Measurements from ENCODE around the gene RAD52.

RAD52 gene

DNA sequence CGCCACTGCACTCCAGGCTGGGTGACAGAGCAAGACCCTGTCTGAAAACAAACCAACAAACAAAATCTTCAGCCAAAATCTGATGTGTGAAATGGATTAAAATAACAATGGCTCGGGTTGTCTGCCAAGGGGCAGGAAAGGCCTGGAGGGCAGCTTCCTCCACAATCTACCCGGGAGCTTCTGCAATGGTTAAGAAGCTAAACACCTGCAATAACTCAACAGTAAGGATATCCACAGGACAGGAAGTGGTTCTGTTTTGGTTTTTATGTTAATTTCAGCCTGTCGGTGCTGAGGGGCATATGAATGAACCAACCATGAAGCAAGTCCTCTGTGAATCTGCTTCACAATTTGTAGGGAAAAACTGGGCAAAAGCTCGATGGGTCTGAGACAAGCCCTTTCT lies 34.4 kb downstream of the RAD52 start:
- no peak for DNase-seq (ENCODE audit: low read depth in 3 of 3, low spot score in 1 of 3)

DNA sequence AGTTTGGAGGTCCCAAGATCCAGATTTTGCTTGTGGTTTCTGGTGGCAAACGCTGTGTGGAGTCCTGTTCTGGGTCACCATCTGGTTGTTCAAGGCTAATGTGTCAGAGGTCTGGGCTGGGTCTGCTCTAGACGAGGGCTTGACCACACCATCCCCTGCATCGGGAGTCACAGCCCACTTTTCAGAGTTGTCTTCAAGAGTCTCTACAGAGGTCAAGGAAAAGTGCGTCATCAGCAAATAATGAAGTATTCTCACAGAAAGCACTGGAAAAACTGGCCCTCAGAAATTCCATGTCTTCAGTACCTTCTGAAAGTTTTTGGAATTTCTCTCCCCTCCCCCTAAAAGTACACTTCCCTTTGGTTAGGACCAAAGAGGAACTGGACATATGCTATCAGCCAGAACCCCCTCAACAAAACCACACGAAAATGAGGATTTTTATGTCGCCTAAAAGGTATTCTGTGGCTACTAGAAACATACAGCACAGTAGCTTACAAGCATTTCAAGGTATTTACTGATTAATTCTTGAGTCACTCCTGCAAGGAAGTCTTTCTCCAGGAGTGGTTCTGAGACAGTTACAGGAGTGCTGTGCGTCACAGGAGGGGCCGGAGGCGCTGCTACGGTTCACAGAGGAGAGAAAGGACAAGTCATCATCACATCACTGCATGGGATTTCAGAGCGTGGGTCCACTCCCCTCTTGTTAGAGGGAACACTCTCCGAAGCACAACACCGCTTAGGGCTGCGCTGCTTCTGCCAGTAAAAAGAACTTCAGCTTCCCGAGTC lies 35.4 kb downstream of the RAD52 start:
- DNase-seq (ENCODE audit: low read depth in 3 of 3, low spot score in 1 of 3): no peak

DNA sequence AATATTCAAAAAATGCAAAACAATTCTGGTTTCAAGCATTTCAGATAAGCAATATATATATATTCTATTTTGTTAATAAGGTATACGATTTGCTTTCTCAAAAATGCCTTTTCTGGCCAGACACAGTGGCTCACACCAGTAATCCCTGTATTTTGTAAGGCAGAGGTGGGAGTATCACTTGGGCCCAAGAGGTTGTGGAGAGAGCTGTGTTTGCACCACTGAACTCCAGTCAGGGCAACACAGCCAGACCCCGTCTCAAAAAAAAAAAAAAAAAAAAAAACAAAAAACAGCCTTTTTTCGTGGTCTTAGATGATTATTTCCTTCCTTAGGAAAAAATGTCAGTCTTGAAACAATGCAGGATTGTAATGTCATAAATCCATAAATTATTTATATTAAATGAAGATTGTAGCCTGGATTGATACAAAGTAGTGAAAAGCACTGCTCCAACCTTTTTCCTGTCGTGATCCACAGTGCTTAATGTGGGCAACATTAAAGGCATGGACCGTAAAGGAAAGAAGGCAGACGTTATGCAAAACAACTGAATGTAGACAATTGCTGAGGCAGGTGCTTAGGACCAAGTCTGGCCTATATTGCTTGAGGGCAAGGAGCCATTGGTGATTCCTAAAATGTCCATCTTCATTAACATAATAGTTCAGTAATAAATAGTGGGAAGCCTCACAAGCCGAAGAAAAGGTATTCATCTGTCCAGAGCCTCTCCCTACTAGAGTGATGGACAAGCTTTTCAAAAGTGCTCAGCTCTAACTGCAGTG lies 36.8 kb downstream of the RAD52 start:
- DNase-seq (ENCODE audit: low read depth in 3 of 3, low spot score in 1 of 3): no peak

DNA sequence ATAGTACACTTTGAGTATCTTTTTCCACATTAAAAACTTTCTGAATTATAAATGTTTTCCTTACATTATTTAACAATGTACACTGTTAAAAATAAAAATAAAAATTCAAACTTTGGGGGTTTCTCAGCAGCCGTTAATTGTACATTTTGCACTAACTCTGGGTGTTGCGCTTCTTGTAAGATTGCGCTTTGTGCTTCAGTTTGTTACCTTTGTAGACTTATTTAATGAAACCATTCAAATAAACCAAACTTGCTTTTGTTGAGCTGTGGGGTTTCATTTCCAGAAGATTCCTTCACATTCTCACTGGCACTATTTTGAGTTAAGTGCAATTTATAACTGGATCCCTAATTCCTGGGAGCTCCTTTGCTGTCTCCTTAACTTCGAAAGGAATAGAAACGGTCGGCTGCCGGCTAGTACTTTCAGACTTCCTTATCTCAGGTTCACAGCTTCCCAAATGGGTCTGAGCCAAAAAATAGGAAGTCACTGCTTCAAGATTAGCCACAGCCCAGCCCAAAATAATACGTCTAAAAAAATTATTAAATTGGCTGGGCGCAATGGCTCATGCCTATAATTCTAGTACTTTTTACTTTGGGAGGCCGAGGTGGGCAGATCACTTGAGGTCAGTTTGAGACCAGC lies 38.2 kb downstream of the RAD52 start:
- no peak for DNase-seq (ENCODE audit: low read depth in 3 of 3, low spot score in 1 of 3)

DNA sequence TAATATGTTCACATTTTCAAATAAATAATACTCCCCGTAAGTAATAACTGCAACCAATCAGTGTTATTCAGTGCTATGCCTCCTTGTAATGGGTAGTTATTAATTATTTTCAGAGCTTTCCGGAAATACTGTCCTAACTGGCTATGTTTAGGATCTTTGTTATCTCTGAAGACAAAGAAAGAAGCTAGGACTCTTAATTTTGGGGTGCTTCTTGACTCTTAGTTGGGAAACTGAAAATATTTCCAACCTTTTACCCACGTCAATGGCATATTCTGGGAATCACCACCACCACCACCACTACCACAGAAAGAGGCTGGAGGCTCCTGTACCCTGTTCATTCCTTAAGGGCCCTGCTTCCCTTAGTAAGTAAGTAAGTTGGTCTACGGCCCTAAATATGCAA lies 39.1 kb downstream of the RAD52 start:
- DNase-seq (ENCODE audit: low read depth in 3 of 3, low spot score in 1 of 3): no peak

DNA sequence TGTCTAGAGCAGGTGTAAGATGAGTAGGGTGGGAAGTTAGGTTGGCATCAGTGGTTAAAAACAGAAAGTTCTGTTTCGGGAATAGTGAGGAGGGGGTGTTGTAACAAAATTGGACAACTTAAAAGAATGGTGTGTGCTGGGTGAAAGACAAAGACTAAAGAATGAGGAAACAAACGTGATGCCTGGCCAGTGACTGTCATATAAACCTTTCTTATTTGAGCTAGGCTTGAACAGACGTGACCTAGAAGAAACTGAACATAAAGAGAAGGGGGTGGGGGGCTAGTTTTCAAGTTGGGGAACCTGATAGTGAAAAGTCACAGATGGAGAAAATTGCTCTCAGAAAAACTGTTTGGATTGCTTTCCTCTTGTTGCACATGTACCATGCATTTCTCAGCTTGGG lies 39.6 kb downstream of the RAD52 start:
- no peak for DNase-seq (ENCODE audit: low read depth in 3 of 3, low spot score in 1 of 3)

DNA sequence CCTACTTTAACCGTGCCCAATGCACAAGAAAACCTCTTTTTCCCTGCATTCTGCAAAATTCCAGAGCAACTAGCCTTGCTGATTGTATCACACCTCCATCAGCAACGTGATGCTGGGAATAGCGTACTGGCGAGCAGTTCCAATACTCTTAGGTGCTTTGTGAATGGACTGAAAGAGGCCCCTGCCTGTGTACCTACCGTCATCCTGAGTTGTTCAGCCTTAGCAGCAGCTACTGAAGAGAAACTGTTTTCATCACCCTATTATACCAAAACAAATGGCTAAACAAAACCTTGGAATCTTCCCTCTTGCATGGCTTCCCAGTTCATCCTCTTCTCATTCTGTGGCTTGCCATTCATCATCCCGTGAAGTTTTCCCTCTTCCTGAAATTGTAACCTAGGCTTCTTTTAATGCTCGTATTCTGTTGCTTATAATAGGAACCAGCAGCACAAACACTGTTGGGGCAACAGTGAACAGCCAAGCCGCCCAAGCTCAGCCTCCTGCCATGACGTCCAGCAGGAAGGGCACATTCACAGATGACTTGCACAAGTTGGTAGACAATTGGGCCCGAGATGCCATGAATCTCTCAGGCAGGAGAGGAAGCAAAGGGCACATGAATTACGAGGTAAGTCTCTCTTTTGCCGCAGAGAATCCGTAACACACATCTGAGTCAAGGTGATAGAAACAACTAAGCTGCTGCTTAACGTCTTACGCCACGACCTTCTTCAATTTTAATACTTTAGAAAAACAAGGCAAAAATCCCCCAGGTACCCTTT lies 41.9 kb downstream of the RAD52 start:
- no peak for DNase-seq (ENCODE audit: low read depth in 3 of 3, low spot score in 1 of 3)

DNA sequence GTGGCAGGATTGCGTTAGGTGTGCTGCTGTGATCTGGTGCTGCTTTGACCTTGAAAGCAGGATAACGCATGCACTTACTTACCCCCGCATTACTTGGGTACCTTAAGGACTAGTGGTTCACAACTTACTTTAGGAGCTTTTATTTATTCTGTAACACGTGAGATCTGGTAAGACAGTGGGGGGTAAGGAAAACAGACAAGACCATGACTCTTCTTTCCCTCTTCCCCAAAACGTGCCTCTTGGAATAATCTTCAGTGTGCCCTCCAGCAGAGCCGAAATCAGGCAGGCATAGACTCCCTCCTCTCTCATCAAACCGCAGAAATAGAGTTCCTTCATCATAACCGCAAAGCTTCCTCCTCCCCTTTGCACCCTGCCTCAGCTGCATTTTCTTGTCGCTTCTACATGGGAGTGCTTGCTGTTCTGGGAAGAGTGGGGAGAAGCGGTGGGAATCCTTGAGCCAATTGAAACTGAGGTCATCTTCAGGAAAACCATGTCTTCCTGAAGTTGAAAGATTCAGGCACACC lies 43.4 kb downstream of the RAD52 start:
- DNase-seq (ENCODE audit: low read depth in 3 of 3, low spot score in 1 of 3): no peak

DNA sequence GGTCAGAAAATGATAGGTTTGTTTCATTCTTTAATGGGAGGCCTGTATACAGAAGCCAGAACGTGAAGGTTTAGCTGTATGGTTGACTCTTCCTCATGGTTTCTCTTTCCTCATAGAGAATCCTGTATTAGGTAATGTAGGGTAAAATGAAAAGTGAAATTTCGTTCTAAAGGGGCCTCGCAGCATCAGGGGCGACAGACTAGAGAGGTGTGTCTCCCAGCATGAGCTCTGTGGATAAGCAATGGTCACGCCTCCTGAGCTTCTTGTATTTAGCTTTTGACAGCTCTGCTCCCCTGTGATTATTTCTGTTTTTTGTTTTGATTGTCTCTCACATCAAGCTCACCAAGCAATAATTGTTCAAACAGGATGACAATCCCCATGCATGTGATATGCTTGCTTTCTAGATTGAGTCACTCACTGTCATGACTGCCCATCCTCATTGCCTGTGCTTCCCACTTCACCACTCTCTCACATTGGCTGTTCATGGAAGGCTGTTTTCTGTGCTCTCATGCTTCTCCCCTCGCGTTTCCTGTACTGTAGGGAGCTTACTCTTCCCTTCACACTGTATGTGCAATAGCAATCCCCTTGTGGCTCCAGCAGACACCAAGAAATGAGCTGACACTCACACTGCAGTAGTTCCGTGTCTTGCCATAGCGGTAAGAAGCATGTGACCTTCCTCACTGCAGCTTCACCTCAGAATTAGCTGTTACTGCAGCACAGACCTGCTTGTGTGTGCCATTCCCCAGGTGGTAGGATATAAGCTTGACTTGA lies 44.0 kb downstream of the RAD52 start:
- DNase-seq (ENCODE audit: low read depth in 3 of 3, low spot score in 1 of 3): no peak

DNA sequence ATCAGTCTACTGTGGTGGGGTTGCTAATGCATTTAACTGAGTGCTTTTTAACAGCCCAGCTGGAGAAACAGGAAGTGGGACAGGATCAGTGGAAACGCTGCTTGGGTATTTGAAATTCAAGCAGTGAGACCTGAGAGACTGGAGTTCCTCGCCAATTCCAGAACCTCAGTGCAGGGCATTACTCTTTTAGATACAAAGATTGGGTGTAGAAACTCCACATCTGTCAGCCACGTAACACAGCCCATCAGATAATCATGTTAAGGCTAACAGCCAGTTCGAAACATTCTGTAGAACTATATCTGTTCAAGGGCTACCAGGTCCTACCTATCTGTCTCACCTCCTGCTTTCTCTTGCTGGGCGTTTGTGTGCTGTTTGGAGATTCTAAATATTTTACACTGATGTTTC lies 45.5 kb downstream of the RAD52 start:
- no peak for DNase-seq (ENCODE audit: low read depth in 3 of 3, low spot score in 1 of 3)

DNA sequence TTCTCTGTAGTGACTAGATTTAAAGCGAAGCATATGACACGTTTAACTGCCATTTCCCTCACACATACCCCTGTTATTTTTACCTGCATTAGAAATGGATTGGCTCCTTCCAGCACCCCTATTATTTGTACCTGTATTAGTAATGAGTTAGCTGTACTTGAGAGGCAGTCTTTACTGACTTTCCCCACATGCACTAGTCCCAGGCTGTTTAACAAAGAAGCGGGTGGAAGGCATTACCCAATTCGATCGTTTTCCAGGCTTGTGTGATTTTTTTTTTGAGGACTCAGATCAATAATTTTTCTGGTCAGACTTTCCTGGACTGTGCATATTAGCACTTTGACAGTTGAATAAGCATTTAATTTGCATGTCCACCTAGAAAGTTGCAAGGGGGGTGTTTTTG lies 46.4 kb downstream of the RAD52 start:
- no peak for DNase-seq (ENCODE audit: low read depth in 3 of 3, low spot score in 1 of 3)

DNA sequence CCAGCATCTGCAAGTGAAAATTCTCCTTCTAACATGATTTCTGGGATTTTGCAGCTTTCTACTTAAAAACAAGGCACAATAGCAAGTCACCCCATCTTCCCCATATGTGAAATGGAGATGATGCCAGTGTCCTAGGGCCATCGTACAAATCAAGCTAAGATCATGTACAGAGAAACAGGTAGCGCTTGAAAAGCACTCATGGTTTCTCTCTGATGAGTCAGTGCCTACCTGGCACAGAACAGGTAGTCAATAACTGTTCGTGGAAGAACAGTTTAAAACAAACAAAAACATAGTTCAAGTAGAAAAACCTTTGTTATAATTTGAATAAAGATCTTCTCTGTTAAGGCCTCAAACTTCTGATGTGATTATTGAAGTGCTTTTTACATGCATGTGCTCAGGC lies 46.9 kb downstream of the RAD52 start:
- no peak for DNase-seq (ENCODE audit: low read depth in 3 of 3, low spot score in 1 of 3)

DNA sequence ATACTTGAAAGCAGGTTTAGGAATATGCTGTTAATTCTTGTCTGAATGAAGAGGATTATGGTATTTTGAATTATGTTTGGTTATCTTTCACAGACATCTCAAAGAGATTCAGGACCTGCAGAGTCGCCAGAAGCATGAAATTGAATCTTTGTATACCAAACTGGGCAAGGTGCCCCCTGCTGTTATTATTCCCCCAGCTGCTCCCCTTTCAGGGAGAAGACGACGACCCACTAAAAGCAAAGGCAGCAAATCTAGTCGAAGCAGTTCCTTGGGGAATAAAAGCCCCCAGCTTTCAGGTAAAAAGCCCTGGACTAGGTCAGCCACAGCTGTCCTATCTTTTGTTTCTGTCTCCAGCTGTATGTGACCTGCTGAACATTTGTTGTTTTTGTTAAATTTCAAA lies 52.1 kb downstream of the RAD52 start:
- DNase-seq (ENCODE audit: low read depth in 3 of 3, low spot score in 1 of 3): no peak

DNA sequence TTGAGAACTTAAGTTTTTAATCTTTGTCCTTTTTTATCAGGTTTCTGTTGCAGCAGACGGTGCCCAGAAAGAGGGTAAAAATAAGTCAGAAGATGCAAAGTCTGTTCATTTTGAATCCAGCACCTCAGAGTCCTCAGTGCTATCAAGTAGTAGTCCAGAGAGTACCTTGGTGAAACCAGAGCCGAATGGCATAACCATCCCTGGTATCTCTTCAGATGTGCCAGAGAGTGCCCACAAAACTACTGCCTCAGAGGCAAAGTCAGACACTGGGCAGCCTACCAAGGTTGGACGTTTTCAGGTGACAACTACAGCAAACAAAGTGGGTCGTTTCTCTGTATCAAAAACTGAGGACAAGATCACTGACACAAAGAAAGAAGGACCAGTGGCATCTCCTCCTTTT lies 53.5 kb downstream of the RAD52 start:
- no peak for DNase-seq (ENCODE audit: low read depth in 3 of 3, low spot score in 1 of 3)

DNA sequence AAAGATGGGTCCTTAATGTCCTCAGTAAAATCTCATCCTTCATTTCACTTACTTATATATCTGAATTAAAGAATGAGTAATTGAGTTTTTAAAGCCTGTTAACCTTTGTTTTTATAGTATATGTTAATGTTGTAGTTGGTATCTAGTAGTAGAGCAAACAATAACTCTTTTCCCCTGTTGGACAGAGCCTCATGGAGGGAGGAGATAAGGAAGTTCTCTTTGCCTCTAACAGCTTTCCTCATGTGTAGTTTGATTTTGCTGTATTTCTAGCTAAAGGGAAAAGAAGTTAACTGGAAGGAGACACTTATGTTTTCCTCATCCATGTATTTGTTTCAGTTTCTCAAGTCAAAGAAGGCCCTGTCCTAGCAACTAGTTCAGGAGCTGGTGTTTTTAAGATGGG lies 55.3 kb downstream of the RAD52 start:
- DNase-seq (ENCODE audit: low read depth in 3 of 3, low spot score in 1 of 3): no peak

DNA sequence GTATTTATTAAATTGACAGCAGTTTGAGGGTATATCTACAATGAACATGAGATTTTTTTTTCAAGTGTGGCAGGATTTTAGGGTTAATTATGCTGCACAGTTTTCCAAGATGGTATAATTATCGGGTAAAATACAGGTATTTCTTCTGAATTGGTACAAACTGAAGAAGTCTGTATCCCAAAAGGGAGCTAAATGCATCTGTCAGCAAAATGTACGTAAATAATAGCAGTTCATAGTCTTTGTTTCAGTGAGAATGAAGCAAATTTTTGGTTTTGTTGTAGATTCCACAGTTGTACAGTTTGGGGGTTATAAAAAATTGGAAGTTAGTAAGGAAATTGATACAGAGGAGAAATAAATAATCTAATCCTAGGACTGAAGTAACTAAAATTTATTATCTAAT lies 63.3 kb downstream of the RAD52 start:
- DNase-seq (ENCODE audit: low read depth in 3 of 3, low spot score in 1 of 3): no peak

DNA sequence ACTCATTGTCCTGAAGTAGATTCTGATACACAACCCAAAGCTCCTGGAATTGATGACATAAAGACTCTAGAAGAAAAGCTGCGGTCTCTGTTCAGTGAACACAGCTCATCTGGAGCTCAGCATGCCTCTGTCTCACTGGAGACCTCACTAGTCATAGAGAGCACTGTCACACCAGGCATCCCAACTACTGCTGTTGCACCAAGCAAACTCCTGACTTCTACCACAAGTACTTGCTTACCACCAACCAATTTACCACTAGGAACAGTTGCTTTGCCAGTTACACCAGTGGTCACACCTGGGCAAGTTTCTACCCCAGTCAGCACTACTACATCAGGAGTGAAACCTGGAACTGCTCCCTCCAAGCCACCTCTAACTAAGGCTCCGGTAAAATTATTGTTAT lies 63.8 kb downstream of the RAD52 start:
- DNase-seq (ENCODE audit: low read depth in 3 of 3, low spot score in 1 of 3): no peak

DNA sequence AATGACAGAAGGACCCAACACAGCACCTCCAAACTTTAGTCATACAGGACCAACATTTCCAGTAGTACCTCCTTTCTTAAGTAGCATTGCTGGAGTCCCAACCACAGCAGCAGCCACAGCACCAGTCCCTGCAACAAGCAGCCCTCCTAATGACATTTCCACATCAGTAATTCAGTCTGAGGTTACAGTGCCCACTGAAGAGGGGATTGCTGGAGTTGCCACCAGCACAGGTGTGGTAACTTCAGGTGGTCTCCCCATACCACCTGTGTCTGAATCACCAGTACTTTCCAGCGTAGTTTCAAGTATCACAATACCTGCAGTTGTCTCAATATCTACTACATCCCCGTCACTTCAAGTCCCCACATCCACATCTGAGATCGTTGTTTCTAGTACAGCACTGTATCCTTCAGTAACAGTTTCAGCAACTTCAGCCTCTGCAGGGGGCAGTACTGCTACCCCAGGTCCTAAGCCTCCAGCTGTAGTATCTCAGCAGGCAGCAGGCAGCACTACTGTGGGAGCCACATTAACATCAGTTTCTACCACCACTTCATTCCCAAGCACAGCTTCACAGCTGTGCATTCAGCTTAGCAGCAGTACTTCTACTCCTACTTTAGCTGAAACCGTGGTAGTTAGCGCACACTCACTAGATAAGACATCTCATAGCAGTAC lies 64.6 kb downstream of the RAD52 start:
- DNase-seq (ENCODE audit: low read depth in 3 of 3, low spot score in 1 of 3): no peak

DNA sequence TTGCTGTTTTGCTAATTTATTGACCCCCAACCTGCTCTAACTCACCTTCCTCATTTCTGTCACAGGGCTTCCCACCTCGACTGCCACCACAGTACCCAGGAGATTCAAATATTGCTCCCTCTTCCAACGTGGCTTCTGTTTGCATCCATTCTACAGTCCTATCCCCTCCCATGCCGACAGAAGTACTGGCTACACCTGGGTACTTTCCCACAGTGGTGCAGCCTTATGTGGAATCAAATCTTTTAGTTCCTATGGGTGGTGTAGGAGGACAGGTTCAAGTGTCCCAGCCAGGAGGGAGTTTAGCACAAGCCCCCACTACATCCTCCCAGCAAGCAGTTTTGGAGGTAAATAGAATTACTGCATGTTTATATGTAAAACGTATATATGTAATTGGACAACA lies 68.8 kb downstream of the RAD52 start:
- no peak for DNase-seq (ENCODE audit: low read depth in 3 of 3, low spot score in 1 of 3)

DNA sequence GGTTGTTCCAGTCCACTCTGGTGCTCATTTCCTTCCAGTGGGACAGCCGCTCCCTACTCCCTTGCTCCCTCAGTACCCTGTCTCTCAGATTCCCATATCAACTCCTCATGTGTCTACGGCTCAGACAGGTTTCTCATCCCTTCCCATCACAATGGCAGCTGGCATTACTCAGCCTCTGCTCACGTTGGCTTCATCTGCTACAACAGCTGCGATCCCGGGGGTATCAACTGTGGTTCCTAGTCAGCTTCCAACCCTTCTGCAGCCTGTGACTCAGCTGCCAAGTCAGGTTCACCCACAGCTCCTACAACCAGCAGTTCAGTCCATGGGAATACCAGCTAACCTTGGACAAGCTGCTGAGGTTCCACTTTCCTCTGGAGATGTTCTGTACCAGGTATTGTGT lies 69.9 kb downstream of the RAD52 start:
- DNase-seq (ENCODE audit: low read depth in 3 of 3, low spot score in 1 of 3): no peak
